ENCODE data around the gene MAPK14. TPM values are rescaled to one million over a fixed set of nuclear protein-coding genes. Genes with fewer than 3 reads are reported as not detected.
A peak's percentile ranks its signal among the peaks of the same experiment; 100 is the strongest.

Gene MAPK14
- total and polyA plus RNA-seq, 9 of the 15 experiments (the other 6 are each of a cell fraction or from before 2014, with no cell fraction given) = 8.8 to 62.7 (median 35.5) TPM

DNA sequence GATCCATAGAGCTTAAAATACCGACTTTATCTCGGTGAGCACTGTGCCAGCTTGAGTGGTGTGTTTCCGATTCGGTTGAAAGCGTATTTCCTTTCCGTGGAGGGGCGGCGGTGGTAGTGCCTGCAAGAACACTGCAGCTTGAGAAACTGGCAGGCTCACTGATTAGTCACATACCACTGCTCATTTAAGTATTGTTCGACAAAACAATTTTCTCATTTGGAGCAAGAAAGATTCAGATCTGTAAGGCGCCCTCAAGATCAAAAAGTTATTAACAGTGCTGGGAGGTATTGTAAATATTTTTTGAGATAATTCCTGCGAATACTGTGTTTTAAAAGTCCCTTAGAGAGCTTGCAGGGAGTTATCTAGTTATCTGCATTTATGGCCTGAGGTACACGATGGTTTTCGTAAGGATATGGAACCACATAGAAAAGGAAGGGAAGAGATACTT, 1.3 kb downstream of the MAPK14 start (continued):
- TF ChIP-seq, protein P1, sequence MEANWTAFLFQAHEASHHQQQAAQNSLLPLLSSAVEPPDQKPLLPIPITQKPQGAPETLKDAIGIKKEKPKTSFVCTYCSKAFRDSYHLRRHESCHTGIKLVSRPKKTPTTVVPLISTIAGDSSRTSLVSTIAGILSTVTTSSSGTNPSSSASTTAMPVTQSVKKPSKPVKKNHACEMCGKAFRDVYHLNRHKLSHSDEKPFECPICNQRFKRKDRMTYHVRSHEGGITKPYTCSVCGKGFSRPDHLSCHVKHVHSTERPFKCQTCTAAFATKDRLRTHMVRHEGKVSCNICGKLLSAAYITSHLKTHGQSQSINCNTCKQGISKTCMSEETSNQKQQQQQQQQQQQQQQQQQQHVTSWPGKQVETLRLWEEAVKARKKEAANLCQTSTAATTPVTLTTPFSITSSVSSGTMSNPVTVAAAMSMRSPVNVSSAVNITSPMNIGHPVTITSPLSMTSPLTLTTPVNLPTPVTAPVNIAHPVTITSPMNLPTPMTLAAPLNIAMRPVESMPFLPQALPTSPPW (CRISPR knock-in tag; IDR thresholded peaks at IDR 0.05) = no peak
- TF ChIP-seq ZNF507 (tag; conservative IDR thresholded peaks at IDR 0.05) (no peak), RAD21 (CRISPR knock-in tag; conservative IDR thresholded peaks at IDR 0.05 in 1 of 2, IDR thresholded peaks at IDR 0.05 in 1 of 2) (peak in 1 of 2 experiments; percentile 13; a peak in 1 of 4 replicates), BMI1 (IDR thresholded peaks at IDR 0.05; ENCODE audit: low read length) (0 out of 2 replicates have a peak, but pooled peaks have one; percentile 5), GATAD2B (IDR thresholded peaks at IDR 0.05; ENCODE audit: borderline replicate concordance) (0 out of 2 replicates have a peak, but pooled peaks have one; percentile 28), RFX1 (IDR thresholded peaks at IDR 0.05) (no peak), ZNF384 (IDR thresholded peaks at IDR 0.05; ENCODE audit: low read depth, low read length) (no peak; the same call in 1 of the 2 replicates), ZKSCAN3 (CRISPR knock-in tag; IDR thresholded peaks at IDR 0.05) (no peak), CBX3 (IDR thresholded peaks at IDR 0.05; ENCODE audit: borderline replicate concordance in 1 of 2, low read length in 2 of 2) (peak in 1 of 2 experiments; percentile 22; a peak in 1 of 3 replicates), THRAP3 (IDR thresholded peaks at IDR 0.05; ENCODE audit: borderline replicate concordance) (no peak), ZBTB7A (IDR thresholded peaks at IDR 0.05; ENCODE audit: borderline replicate concordance, control insufficient read depth, low read depth, low read length) (no peak), BCOR (IDR thresholded peaks at IDR 0.05) (no peak), ETV5 (CRISPR knock-in tag; IDR thresholded peaks at IDR 0.05; ENCODE audit: low read depth) (no peak)
- TF ChIP-seq, protein P2, sequence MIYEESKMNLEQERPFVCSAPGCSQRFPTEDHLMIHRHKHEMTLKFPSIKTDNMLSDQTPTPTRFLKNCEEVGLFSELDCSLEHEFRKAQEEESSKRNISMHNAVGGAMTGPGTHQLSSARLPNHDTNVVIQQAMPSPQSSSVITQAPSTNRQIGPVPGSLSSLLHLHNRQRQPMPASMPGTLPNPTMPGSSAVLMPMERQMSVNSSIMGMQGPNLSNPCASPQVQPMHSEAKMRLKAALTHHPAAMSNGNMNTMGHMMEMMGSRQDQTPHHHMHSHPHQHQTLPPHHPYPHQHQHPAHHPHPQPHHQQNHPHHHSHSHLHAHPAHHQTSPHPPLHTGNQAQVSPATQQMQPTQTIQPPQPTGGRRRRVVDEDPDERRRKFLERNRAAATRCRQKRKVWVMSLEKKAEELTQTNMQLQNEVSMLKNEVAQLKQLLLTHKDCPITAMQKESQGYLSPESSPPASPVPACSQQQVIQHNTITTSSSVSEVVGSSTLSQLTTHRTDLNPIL (CRISPR knock-in tag; IDR thresholded peaks at IDR 0.05) = no peak
- TF ChIP-seq, protein P3, sequence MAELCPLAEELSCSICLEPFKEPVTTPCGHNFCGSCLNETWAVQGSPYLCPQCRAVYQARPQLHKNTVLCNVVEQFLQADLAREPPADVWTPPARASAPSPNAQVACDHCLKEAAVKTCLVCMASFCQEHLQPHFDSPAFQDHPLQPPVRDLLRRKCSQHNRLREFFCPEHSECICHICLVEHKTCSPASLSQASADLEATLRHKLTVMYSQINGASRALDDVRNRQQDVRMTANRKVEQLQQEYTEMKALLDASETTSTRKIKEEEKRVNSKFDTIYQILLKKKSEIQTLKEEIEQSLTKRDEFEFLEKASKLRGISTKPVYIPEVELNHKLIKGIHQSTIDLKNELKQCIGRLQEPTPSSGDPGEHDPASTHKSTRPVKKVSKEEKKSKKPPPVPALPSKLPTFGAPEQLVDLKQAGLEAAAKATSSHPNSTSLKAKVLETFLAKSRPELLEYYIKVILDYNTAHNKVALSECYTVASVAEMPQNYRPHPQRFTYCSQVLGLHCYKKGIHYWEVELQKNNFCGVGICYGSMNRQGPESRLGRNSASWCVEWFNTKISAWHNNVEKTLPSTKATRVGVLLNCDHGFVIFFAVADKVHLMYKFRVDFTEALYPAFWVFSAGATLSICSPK (IDR thresholded peaks at IDR 0.05; ENCODE audit: borderline replicate concordance) = no peak
- TF ChIP-seq, protein P4, sequence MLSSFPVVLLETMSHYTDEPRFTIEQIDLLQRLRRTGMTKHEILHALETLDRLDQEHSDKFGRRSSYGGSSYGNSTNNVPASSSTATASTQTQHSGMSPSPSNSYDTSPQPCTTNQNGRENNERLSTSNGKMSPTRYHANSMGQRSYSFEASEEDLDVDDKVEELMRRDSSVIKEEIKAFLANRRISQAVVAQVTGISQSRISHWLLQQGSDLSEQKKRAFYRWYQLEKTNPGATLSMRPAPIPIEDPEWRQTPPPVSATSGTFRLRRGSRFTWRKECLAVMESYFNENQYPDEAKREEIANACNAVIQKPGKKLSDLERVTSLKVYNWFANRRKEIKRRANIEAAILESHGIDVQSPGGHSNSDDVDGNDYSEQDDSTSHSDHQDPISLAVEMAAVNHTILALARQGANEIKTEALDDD (IDR thresholded peaks at IDR 0.05) = peak; percentile 81
- TF ChIP-seq, protein P5, sequence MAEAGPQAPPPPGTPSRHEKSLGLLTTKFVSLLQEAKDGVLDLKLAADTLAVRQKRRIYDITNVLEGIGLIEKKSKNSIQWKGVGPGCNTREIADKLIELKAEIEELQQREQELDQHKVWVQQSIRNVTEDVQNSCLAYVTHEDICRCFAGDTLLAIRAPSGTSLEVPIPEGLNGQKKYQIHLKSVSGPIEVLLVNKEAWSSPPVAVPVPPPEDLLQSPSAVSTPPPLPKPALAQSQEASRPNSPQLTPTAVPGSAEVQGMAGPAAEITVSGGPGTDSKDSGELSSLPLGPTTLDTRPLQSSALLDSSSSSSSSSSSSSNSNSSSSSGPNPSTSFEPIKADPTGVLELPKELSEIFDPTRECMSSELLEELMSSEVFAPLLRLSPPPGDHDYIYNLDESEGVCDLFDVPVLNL (CRISPR knock-in tag; IDR thresholded peaks at IDR 0.05; ENCODE audit: low read depth) = no peak
- TF ChIP-seq, protein P6, sequence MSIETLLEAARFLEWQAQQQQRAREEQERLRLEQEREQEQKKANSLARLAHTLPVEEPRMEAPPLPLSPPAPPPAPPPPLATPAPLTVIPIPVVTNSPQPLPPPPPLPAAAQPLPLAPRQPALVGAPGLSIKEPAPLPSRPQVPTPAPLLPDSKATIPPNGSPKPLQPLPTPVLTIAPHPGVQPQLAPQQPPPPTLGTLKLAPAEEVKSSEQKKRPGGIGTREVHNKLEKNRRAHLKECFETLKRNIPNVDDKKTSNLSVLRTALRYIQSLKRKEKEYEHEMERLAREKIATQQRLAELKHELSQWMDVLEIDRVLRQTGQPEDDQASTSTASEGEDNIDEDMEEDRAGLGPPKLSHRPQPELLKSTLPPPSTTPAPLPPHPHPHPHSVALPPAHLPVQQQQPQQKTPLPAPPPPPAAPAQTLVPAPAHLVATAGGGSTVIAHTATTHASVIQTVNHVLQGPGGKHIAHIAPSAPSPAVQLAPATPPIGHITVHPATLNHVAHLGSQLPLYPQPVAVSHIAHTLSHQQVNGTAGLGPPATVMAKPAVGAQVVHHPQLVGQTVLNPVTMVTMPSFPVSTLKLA (conservative IDR thresholded peaks at IDR 0.05) = peak in 1 of 2 experiments; percentile 30; a peak in 1 of 4 replicates
- TF ChIP-seq, protein P7, sequence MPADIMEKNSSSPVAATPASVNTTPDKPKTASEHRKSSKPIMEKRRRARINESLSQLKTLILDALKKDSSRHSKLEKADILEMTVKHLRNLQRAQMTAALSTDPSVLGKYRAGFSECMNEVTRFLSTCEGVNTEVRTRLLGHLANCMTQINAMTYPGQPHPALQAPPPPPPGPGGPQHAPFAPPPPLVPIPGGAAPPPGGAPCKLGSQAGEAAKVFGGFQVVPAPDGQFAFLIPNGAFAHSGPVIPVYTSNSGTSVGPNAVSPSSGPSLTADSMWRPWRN (IDR thresholded peaks at IDR 0.05; ENCODE audit: low read depth) = 0 out of 2 replicates have a peak, but pooled peaks have one; percentile 6
